ENCODE measurements around the gene P3H1. TPM values are rescaled to one million over a fixed set of nuclear protein-coding genes. Genes with fewer than 3 reads are reported as not detected.

The P3H1 gene
- total RNA-seq, 1 experiment from 2014 or later: 84.8 TPM

GRCh38 chr1:42779725-42780124 is 12.9 kb upstream of the P3H1 start:
- in situ Hi-C loops (cut with HindIII; ENCODE audit: low pct_unique_long_range_greater_than_20kb, low sequenced_read_pairs) (no loop called here), intact Hi-C loops (cut with micrococcal nuclease; ENCODE audit: unreplicated experiment) (loop anchor here (5.0 kb wide), 1 partner anchor 293 kb away; no protein-coding TSS in a partner anchor)
- no TSS peak for BruUV-seq (replicated peaks)
- ATAC-seq (no peak), DNase-seq (ENCODE audit: low read depth, low spot score) (no peak)
- CTCF ChIA-PET: interaction anchor here (0.7 kb wide), 1 partner anchor 56 kb away, joined by 3 read pairs; no protein-coding TSS in a partner anchor
- POLR2A ChIA-PET: no interaction called here
- H3K27ac ChIP-seq (ENCODE audit: low read length): no peak overlapping the region
- TF ChIP-seq SIN3A (IDR thresholded peaks at IDR 0.05; ENCODE audit: borderline replicate concordance, insufficient read depth, low read depth, low read length) (no peak), TCF7L2 (IDR thresholded peaks at IDR 0.05; ENCODE audit: low read depth, low read length) (no peak), CTCF (IDR thresholded peaks at IDR 0.05) (no peak), POLR2AphosphoS5 (IDR thresholded peaks at IDR 0.05; ENCODE audit: low read depth, low read length) (no peak)
- TF ChIP-seq, protein P1, sequence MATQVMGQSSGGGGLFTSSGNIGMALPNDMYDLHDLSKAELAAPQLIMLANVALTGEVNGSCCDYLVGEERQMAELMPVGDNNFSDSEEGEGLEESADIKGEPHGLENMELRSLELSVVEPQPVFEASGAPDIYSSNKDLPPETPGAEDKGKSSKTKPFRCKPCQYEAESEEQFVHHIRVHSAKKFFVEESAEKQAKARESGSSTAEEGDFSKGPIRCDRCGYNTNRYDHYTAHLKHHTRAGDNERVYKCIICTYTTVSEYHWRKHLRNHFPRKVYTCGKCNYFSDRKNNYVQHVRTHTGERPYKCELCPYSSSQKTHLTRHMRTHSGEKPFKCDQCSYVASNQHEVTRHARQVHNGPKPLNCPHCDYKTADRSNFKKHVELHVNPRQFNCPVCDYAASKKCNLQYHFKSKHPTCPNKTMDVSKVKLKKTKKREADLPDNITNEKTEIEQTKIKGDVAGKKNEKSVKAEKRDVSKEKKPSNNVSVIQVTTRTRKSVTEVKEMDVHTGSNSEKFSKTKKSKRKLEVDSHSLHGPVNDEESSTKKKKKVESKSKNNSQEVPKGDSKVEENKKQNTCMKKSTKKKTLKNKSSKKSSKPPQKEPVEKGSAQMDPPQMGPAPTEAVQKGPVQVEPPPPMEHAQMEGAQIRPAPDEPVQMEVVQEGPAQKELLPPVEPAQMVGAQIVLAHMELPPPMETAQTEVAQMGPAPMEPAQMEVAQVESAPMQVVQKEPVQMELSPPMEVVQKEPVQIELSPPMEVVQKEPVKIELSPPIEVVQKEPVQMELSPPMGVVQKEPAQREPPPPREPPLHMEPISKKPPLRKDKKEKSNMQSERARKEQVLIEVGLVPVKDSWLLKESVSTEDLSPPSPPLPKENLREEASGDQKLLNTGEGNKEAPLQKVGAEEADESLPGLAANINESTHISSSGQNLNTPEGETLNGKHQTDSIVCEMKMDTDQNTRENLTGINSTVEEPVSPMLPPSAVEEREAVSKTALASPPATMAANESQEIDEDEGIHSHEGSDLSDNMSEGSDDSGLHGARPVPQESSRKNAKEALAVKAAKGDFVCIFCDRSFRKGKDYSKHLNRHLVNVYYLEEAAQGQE (IDR thresholded peaks at IDR 0.05; ENCODE audit: insufficient read depth in 1 of 2, low read depth in 2 of 2, low read length in 1 of 2): no peak
- H3K36me3 ChIP-seq (ENCODE audit: control insufficient read depth, insufficient read depth, low read length): peaks cover 4% of the 10 kb centered on the region; the same call in 1 of the 2 replicates
- no peak overlapping the region for H3K4me3 ChIP-seq (ENCODE audit: low read depth in 2 of 2, low read length in 2 of 2)
- no peaks in the 10 kb centered on the region for H3K9me3 ChIP-seq (ENCODE audit: control insufficient read depth, insufficient read depth, low read depth, low read length)
- no peaks in the 10 kb centered on the region for H3K27me3 ChIP-seq (ENCODE audit: control insufficient read depth, insufficient read depth, low read length)
- H3K4me1 ChIP-seq (ENCODE audit: control insufficient read depth, insufficient read depth, low read length): no peaks in the 10 kb centered on the region

DNA sequence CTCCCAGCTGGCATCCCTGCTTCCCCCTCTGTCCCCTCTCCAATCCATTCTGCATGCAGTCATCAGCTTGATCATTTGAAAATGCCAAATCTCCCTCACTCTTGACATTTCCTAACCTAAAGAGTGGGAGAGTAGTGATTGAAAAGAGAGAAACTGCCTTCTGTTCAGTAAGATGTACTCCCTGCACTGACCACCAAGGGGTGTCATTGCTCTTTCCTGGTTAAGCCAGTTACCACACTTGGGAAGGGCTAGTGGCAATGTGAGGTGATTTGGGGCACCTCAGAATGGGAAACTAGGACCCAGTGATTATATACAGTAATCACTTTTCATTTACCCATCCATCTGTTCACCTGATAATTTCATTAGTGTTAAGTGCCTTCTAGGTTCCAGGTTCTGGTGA is 11.0 kb upstream of the P3H1 start:
- DNase-seq (ENCODE audit: low read depth, low spot score) (no peak), ATAC-seq (0 out of 2 replicates have a peak, but pooled peaks have one; percentile 78)
- Histone ChIP-seq H3K4me3 (ENCODE audit: low read depth in 2 of 2, low read length in 2 of 2) (no peak overlapping the region), H3K27me3 (ENCODE audit: control insufficient read depth, insufficient read depth, low read length) (no peaks in the 10 kb centered on the region), H3K9me3 (ENCODE audit: control insufficient read depth, insufficient read depth, low read depth, low read length) (no peaks in the 10 kb centered on the region), H3K27ac (ENCODE audit: low read length) (no peak overlapping the region), H3K36me3 (ENCODE audit: control insufficient read depth, insufficient read depth, low read length) (peaks cover 4% of the 10 kb centered on the region; the same call in 1 of the 2 replicates), H3K4me1 (ENCODE audit: control insufficient read depth, insufficient read depth, low read length) (no peaks in the 10 kb centered on the region)
- peak; percentile 77 for TF ChIP-seq CTCF (IDR thresholded peaks at IDR 0.05)
- TF ChIP-seq POLR2AphosphoS5 (IDR thresholded peaks at IDR 0.05; ENCODE audit: low read depth, low read length): no peak
- in situ Hi-C loops (cut with HindIII; ENCODE audit: low pct_unique_long_range_greater_than_20kb, low sequenced_read_pairs): no loop called here
- CTCF ChIA-PET: interaction anchor here (0.7 to 1.2 kb wide), 5 partner anchors 11 to 296 kb away, joined by 3 to 8 read pairs (median 4); partner anchors contain the start of genes C1orf50 and P3H1
- POLR2A ChIA-PET: no interaction called here
- intact Hi-C loops (cut with micrococcal nuclease; ENCODE audit: unreplicated experiment): loop anchor here (5.0 kb wide), 1 partner anchor 294 kb away; no protein-coding TSS in a partner anchor
- no TSS peak for BruUV-seq (replicated peaks)
